ENCODE measurements around the gene SMIM22. TPM values are rescaled to one million over a fixed set of nuclear protein-coding genes. Genes with fewer than 3 reads are reported as not detected.

Gene SMIM22
- not detected in 2 replicates for total RNA-seq

GRCh38 chr16:4795181-4795827, at the start of gene SMIM22:
SMIM22 (plus strand) TSS chr16:4795369; CDS start chr16:4795735, 366 bp downstream.

GRCh38 chr16:4766875-4767628, 28.1 kb upstream of the SMIM22 start, which contains the start of gene ZNF500:
ZNF500 (minus strand) TSS chr16:4767162; CDS start chr16:4765978, 1,184 bp downstream.

GRCh38 chr16:4787627-4788482, 7.3 kb upstream of the SMIM22 start, which contains the start of gene SEPTIN12:
SEPTIN12 (minus strand) TSS chr16:4788345; CDS start chr16:4787645, 700 bp downstream.

GRCh38 chr16:4801962-4802658, 6.9 kb downstream of the SMIM22 start, which contains the start of gene ROGDI:
ROGDI (minus strand) TSS chr16:4802633; CDS start chr16:4802571, 62 bp downstream.

Other genes with a start within 250 kb of the SMIM22 start
- not detected in 2 replicates for gene C16orf96, start 239.0 kb upstream of the SMIM22 start, total RNA-seq
- gene UBALD1, start 180.5 kb upstream of the SMIM22 start, total RNA-seq, result 3.6 and 9.4 TPM in 2 replicates
- 16.2 and 17.8 TPM in 2 replicates for gene MGRN1, start 170.5 kb upstream of the SMIM22 start, total RNA-seq
- 24.5 and 30.2 TPM in 2 replicates for gene NUDT16L1, start 101.8 kb upstream of the SMIM22 start, total RNA-seq
- 15.3 and 19.6 TPM in 2 replicates for gene ANKS3, start 61.1 kb upstream of the SMIM22 start, total RNA-seq
- 0.32 and 0.46 TPM in 2 replicates for gene DNAAF8, start 60.8 kb upstream of the SMIM22 start, total RNA-seq
- 5.2 and 6.5 TPM in 2 replicates for gene ZNF500, start 28.2 kb upstream of the SMIM22 start, total RNA-seq
- gene SEPTIN12, start 7.0 kb upstream of the SMIM22 start, total RNA-seq, result not detected in 2 replicates
- gene ROGDI, start 7.3 kb downstream of the SMIM22 start, total RNA-seq, result 8.4 and 10.0 TPM in 2 replicates
- 46.8 and 67.5 TPM in 2 replicates for gene GLYR1, start 51.9 kb downstream of the SMIM22 start, total RNA-seq
- gene UBN1, start 52.1 kb downstream of the SMIM22 start, total RNA-seq, result 19.3 and 23.7 TPM in 2 replicates
- gene PPL, start 141.8 kb downstream of the SMIM22 start, total RNA-seq, result under 0.01 and 0.46 TPM in 2 replicates
- gene SEC14L5, start 163.0 kb downstream of the SMIM22 start, total RNA-seq, result not detected in 2 replicates
- gene NAGPA, start 238.6 kb downstream of the SMIM22 start, total RNA-seq, result 22.1 and 32.5 TPM in 2 replicates